Neutrophil (primary cell): ENCODE measurements around the gene KARS1.

Source experiments
- H3K27ac ChIP-seq: fragments of 200-600 bp; sonication (generic); 2 replicates; pipeline ENCODE4 v1.5.1; 2016; ENCODE audit warnings: mild to moderate bottlenecking, moderate library complexity
- H3K27me3 ChIP-seq: fragments of 200-600 bp; sonication (generic); 2 replicates; pipeline ENCODE4 v1.6.0; 2016; ENCODE audit warnings: mild to moderate bottlenecking
- H3K36me3 ChIP-seq: fragments of 200-600 bp; sonication (generic); 2 replicates; pipeline ENCODE4 v1.5.1; 2017
- H3K4me1 ChIP-seq, 2 experiments: fragments of 200-600 bp in 1 of 2; sonication (generic) in 1 of 2; 1 replicate in 1 of 2; 2 replicates in 1 of 2; pipeline versions ENCODE4 v1.5.1 to v1.6.1; 2013 to 2016; ENCODE audit warnings: low read depth in 1 of 2, low read length in 1 of 2, mild to moderate bottlenecking in 1 of 2, moderate library complexity in 1 of 2; ENCODE audit not compliant: control insufficient read depth in 1 of 2, insufficient read depth in 1 of 2
- H3K4me3 ChIP-seq, 2 experiments: fragments of 200-600 bp in 1 of 2; sonication (generic) in 1 of 2; 1 replicate in 1 of 2; 2 replicates in 1 of 2; pipeline ENCODE4 v1.5.1; 2013 to 2016; ENCODE audit warnings: low read depth in 1 of 2, low read length in 1 of 2, mild to moderate bottlenecking in 1 of 2, moderate library complexity in 1 of 2
- H3K9me3 ChIP-seq: fragments of 200-600 bp; sonication (generic); 2 replicates; pipeline ENCODE4 v1.5.1; 2016
- TF ChIP-seq, protein P1 (sequence below): fragments of 200-600 bp; sonication (generic); IDR thresholded peaks from 2 replicates; pipeline ENCODE4 v1.5.1; 2016; ENCODE audit warnings: antibody characterized with exemption

Gene KARS1

DNA sequence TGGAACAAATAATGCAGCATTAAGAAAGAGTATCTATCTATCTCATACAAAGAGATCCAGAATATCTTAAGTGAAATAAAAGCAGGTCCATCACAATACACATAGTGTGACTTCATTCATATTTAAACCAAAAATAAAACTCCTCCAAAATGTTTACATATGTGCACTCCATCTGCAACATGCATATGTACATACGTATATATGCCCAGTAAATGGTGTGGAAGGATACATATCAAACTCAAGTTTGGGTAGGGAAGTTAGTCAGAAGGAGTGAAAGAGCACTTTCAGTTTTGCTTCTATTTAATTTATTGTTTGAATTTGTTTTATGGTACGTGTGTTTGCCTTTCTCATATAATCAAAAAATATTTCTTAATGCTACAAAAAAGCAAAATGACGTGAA is 12.4 kb downstream of the KARS1 start:
- Histone ChIP-seq H3K27me3 (no peaks in the 10 kb centered on the region), H3K27ac (no peak overlapping the region), H3K36me3 (peaks cover 91% of the 10 kb centered on the region), H3K9me3 (no peaks in the 10 kb centered on the region), H3K4me1 (no peaks in the 10 kb centered on the region), H3K4me3 (no peak overlapping the region)
- TF ChIP-seq, protein P1, sequence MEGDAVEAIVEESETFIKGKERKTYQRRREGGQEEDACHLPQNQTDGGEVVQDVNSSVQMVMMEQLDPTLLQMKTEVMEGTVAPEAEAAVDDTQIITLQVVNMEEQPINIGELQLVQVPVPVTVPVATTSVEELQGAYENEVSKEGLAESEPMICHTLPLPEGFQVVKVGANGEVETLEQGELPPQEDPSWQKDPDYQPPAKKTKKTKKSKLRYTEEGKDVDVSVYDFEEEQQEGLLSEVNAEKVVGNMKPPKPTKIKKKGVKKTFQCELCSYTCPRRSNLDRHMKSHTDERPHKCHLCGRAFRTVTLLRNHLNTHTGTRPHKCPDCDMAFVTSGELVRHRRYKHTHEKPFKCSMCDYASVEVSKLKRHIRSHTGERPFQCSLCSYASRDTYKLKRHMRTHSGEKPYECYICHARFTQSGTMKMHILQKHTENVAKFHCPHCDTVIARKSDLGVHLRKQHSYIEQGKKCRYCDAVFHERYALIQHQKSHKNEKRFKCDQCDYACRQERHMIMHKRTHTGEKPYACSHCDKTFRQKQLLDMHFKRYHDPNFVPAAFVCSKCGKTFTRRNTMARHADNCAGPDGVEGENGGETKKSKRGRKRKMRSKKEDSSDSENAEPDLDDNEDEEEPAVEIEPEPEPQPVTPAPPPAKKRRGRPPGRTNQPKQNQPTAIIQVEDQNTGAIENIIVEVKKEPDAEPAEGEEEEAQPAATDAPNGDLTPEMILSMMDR, result no peak

DNA sequence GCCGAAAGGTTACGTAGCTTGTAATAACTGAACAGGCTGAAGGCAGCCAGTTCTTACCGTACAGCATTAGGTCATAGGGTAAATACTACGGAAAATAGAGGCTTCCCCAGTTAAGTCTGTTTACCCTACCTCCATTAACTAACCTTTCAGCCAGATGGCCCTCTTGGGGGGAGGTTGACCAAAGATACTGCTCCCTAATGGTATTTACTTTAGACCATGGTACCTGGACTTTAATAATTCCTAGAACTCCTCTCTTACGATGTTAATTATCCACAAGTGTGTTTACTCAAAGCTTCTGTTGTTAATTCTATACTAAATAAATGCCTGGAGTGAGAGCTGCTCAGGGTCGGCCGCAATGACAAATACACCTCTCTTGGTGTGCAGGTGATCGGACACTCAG is 14.6 kb downstream of the KARS1 start:
- Histone ChIP-seq H3K4me1 (peaks cover 8 to 9% of the 10 kb centered on the region in 2 experiments), H3K9me3 (no peaks in the 10 kb centered on the region), H3K27me3 (no peaks in the 10 kb centered on the region), H3K36me3 (peaks cover 96% of the 10 kb centered on the region), H3K4me3 (no peak overlapping the region), H3K27ac (no peak overlapping the region)
- TF ChIP-seq, protein P1, result no peak

DNA sequence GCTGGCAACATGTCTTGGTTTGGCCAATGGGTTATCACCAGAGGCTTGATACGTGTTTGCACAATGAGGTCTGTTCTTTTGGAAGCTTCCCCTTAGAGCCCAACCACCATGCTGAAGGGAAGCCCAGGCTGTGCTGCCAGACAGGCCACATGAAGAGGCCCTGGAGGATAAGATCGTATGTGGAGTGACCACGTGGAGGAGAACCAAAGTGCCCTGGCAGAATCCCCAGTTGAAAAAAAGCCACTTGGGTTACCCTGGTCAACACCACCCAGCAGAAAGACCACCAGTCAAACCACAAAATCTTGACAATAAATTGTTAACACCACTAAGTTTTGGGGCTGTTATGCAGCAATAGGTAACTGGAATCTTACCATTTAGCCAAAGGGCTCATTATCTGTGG is 17.4 kb downstream of the KARS1 start:
- peaks cover 14 to 17% of the 10 kb centered on the region in 2 experiments for H3K4me1 ChIP-seq
- peaks cover 90% of the 10 kb centered on the region for H3K36me3 ChIP-seq
- H3K9me3 ChIP-seq, result no peaks in the 10 kb centered on the region
- no peaks in the 10 kb centered on the region for H3K27me3 ChIP-seq
- TF ChIP-seq, protein P1, result no peak
- H3K27ac ChIP-seq, result no peak overlapping the region
- no peak overlapping the region for H3K4me3 ChIP-seq

DNA sequence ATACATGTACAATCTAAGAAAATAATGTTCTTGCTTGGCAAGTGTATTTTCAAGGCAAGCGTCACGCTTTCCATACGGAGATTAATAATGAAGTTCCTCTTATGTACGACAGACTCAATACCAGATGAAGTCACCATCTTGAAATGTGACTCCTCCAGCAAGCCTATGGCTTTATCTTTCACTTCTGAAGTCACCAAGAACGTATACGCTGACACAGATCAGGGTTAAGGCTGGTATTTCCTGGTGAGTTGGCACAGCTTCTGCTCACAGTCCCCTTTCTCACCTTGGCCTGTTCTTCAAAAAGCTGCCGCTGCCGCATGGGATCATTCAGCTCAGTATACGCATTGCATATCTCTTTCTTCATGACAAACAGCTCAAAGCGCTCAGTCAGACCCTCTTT is 18.3 kb downstream of the KARS1 start:
- no peaks in the 10 kb centered on the region for H3K27me3 ChIP-seq
- H3K4me1 ChIP-seq, result peaks cover 14 to 17% of the 10 kb centered on the region in 2 experiments
- no peaks in the 10 kb centered on the region for H3K9me3 ChIP-seq
- no peak overlapping the region for H3K4me3 ChIP-seq
- peaks cover 81% of the 10 kb centered on the region for H3K36me3 ChIP-seq
- TF ChIP-seq, protein P1, result no peak
- H3K27ac ChIP-seq, result no peak overlapping the region

DNA sequence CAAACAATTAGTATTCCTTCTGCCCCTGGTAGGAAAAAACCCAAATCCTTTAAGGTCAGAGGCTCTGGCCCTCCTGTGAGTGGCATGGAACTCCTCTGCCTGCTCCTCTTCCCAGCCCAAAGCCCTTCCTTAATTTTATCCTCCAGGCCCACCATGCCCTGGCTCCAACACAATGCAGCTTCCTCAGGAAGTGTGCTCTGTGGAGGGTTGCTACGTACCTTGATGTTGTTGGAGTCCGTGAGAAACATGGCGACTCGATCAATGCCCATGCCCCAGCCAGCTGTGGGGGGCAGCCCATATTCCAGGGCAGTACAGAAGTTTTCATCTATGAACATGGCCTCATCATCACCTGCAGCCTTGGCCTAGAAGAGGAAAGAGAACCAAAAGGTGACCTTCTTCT is 19.1 kb downstream of the KARS1 start:
- peak overlapping the region; percentile 37 for H3K27ac ChIP-seq
- H3K36me3 ChIP-seq, result peaks cover 73% of the 10 kb centered on the region
- TF ChIP-seq, protein P1, result no peak
- H3K9me3 ChIP-seq, result no peaks in the 10 kb centered on the region
- H3K4me1 ChIP-seq, result peaks cover 14 to 21% of the 10 kb centered on the region in 2 experiments
- no peak overlapping the region for H3K4me3 ChIP-seq
- H3K27me3 ChIP-seq, result no peaks in the 10 kb centered on the region

DNA sequence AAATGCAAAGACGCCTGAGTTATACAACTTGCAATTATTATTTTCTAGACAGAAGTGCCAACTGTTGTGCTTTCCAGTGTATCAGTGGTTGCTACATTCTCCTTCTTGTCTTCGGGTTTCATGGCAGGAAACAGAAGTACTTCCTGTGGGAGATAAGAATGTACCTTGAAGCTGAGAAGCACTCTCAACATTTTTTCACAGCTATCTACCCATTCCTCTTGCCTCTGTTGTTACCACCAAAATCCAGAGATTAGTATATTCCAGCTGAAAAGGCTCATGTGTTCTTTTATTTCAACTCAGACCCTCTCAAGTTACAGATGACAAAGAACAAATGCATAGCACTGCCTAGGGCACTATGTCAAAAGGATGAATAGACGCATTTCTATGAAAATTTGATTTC is 19.6 kb downstream of the KARS1 start:
- Histone ChIP-seq H3K27ac (peak overlapping the region; percentile 37), H3K9me3 (no peaks in the 10 kb centered on the region), H3K4me3 (no peak overlapping the region), H3K36me3 (peaks cover 68% of the 10 kb centered on the region), H3K4me1 (peaks cover 14 to 22% of the 10 kb centered on the region in 2 experiments), H3K27me3 (no peaks in the 10 kb centered on the region)
- TF ChIP-seq, protein P1, result no peak
